BE2C (cell line): ENCODE measurements around the gene PRPF8.

ENCODE experiments used
- DNase-seq: peaks from one replicate; pipeline ENCODE4 v3.0.0-alpha.2; 2020
- H3K27me3 ChIP-seq: fragments of 250-450 bp; sonication (Bioruptor Pico); 2 replicates; pipeline ENCODE4 v1.5.1; 2020; ENCODE audit warnings: mild to moderate bottlenecking
- H3K36me3 ChIP-seq: fragments of 250-450 bp; sonication (Bioruptor Pico); 2 replicates; pipeline ENCODE4 v1.5.1; 2020; ENCODE audit warnings: mild to moderate bottlenecking
- H3K4me1 ChIP-seq: fragments of 250-450 bp; sonication (Bioruptor Pico); 2 replicates; pipeline ENCODE4 v1.5.1; 2020
- H3K4me3 ChIP-seq: 2 replicates; pipeline ENCODE4 v1.5.1; 2011; ENCODE audit warnings: low read depth, low read length
- H3K9me3 ChIP-seq: fragments of 250-450 bp; sonication (Bioruptor Pico); 2 replicates; pipeline ENCODE4 v1.5.1; 2020
- TF ChIP-seq, protein P1 (sequence below): IDR thresholded peaks from 2 replicates; pipeline ENCODE4 v1.5.1; 2012; ENCODE audit warnings: mild to moderate bottlenecking, low read depth, low read length

The PRPF8 gene

GRCh38 chr17:1716912-1717695 lies 32.4 kb upstream of the PRPF8 start:
- peak overlapping the region; percentile 68 for H3K4me3 ChIP-seq
- TF ChIP-seq, protein P1, sequence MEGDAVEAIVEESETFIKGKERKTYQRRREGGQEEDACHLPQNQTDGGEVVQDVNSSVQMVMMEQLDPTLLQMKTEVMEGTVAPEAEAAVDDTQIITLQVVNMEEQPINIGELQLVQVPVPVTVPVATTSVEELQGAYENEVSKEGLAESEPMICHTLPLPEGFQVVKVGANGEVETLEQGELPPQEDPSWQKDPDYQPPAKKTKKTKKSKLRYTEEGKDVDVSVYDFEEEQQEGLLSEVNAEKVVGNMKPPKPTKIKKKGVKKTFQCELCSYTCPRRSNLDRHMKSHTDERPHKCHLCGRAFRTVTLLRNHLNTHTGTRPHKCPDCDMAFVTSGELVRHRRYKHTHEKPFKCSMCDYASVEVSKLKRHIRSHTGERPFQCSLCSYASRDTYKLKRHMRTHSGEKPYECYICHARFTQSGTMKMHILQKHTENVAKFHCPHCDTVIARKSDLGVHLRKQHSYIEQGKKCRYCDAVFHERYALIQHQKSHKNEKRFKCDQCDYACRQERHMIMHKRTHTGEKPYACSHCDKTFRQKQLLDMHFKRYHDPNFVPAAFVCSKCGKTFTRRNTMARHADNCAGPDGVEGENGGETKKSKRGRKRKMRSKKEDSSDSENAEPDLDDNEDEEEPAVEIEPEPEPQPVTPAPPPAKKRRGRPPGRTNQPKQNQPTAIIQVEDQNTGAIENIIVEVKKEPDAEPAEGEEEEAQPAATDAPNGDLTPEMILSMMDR: no peak
- peak; percentile 87 for DNase-seq
- H3K36me3 ChIP-seq: no peaks in the 10 kb centered on the region
- H3K4me1 ChIP-seq: peaks cover 7% of the 10 kb centered on the region
- no peaks in the 10 kb centered on the region for H3K27me3 ChIP-seq
- H3K9me3 ChIP-seq: no peaks in the 10 kb centered on the region

- H3K36me3 ChIP-seq: no peaks in the 10 kb centered on the region
- H3K9me3 ChIP-seq: no peaks in the 10 kb centered on the region
- H3K4me3 ChIP-seq: peak overlapping the region; percentile 68
- H3K27me3 ChIP-seq: no peaks in the 10 kb centered on the region
- peak; percentile 98 for DNase-seq
- TF ChIP-seq, protein P1: no peak
- peaks cover 7% of the 10 kb centered on the region for H3K4me1 ChIP-seq
Measured at GRCh38 chr17:1716076-1716911, 31.6 kb upstream of the PRPF8 start.

GRCh38 chr17:1715803-1716075 lies 31.1 kb upstream of the PRPF8 start:
- no peaks in the 10 kb centered on the region for H3K27me3 ChIP-seq
- no peaks in the 10 kb centered on the region for H3K36me3 ChIP-seq
- peak overlapping the region; percentile 56 for H3K4me3 ChIP-seq
- H3K4me1 ChIP-seq: peaks cover 7% of the 10 kb centered on the region
- TF ChIP-seq, protein P1: no peak
- H3K9me3 ChIP-seq: no peaks in the 10 kb centered on the region
- DNase-seq: no peak

DNA sequence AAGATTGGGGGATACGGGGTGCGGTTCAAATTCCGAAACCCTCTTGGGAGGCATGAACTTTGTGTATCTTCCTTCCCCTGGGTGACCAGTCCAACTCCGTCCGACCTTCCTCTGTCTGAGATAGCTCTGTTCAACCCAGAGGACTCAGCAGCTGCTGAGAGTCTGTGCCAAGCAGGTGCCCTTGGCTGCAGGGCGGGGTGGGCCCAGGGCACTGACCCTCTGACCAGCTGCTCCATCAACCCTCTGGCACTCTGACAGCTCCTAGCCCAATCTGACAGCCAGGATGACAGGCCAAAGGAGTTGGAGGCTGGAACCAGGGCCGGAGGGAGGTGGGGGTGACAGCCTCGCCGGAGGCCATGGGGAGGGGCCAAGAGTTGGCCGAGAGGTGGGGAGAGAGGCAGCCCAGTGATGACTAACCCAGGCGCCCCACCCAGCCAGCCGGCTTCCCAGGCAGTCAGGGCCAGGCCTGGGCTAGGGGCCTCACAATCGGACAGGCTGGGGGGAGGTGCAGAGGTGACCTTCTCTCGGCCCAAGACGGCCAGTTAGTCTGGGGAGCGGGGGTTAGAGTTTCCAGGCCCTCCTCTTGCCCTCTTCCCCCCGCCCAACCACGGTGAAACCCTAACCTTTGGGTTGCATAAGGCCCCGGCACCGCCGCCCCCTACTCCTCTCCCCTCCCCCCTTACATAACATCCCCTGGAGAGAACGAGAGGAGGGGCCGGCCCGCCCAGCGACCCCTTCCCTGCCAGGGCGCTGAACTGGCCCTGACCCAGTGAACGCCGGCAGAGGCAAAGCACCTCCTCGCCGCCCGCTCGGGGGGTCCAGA lies 30.5 kb upstream of the PRPF8 start:
- TF ChIP-seq, protein P1: no peak
- H3K36me3 ChIP-seq: no peaks in the 10 kb centered on the region
- no peaks in the 10 kb centered on the region for H3K9me3 ChIP-seq
- H3K4me1 ChIP-seq: peaks cover 7% of the 10 kb centered on the region
- no peaks in the 10 kb centered on the region for H3K27me3 ChIP-seq
- peak; percentile 71 for DNase-seq
- H3K4me3 ChIP-seq: peak overlapping the region; percentile 56

GRCh38 chr17:1714427-1714979 lies 29.8 kb upstream of the PRPF8 start:
- H3K27me3 ChIP-seq: no peaks in the 10 kb centered on the region

More at GRCh38 chr17:1714427-1714979, 29.8 kb upstream of the PRPF8 start:
- Histone ChIP-seq H3K9me3 (no peaks in the 10 kb centered on the region), H3K36me3 (no peaks in the 10 kb centered on the region), H3K4me3 (peak overlapping the region; percentile 56), H3K4me1 (peaks cover 7% of the 10 kb centered on the region)
- DNase-seq: peak; percentile 94
- TF ChIP-seq, protein P1: no peak
